Loucy (cell line): ENCODE results near the gene FAM135A.

ENCODE experiments used
- H2AFZ ChIP-seq: fragments of 200-600 bp; sonication (generic); 2 replicates; pipeline ENCODE4 v1.6.0; 2016; ENCODE audit warnings: antibody characterized with exemption, mild to moderate bottlenecking, low read length, moderate library complexity
- H3F3A ChIP-seq: fragments of 200-600 bp; 2 replicates; pipeline ENCODE4 v1.6.0; 2016; ENCODE audit warnings: antibody characterized with exemption, low read depth, mild to moderate bottlenecking
- H3K27me3 ChIP-seq: fragments of 200-600 bp; sonication (generic); 2 replicates; pipeline ENCODE4 v1.6.1; 2014; ENCODE audit warnings: low read length, mild to moderate bottlenecking; ENCODE audit not compliant: insufficient read depth, poor library complexity, severe bottlenecking
- H3K36me3 ChIP-seq: fragments of 200-600 bp; sonication (generic); 2 replicates; pipeline ENCODE4 v1.6.1; 2016; ENCODE audit warnings: low read length; ENCODE audit not compliant: insufficient read depth
- H3K4me1 ChIP-seq: fragments of 200-600 bp; sonication (generic); 2 replicates; pipeline ENCODE4 v1.5.1; 2014; ENCODE audit warnings: low read length, mild to moderate bottlenecking; ENCODE audit not compliant: insufficient read depth, poor library complexity, severe bottlenecking
- H3K4me2 ChIP-seq: fragments of 200-600 bp; sonication (generic); 2 replicates; pipeline ENCODE4 v1.6.0; 2014; ENCODE audit warnings: antibody characterized with exemption, low read length, low read depth, mild to moderate bottlenecking; ENCODE audit not compliant: poor library complexity, severe bottlenecking
- H3K4me3 ChIP-seq: fragments of 200-600 bp; sonication (generic); 2 replicates; pipeline ENCODE4 v1.5.1; 2014; ENCODE audit warnings: low read length, mild to moderate bottlenecking, mixed read lengths; ENCODE audit not compliant: poor library complexity, severe bottlenecking
- H3K79me2 ChIP-seq: fragments of 200-600 bp; sonication (generic); 2 replicates; pipeline ENCODE4 v1.6.1; 2014; ENCODE audit warnings: low read length; ENCODE audit not compliant: insufficient read depth
- H3K9ac ChIP-seq: fragments of 200-600 bp; sonication (generic); 2 replicates; pipeline ENCODE4 v1.6.0; 2014; ENCODE audit warnings: mild to moderate bottlenecking, low read depth, low read length, moderate library complexity; ENCODE audit not compliant: poor library complexity, severe bottlenecking
- H3K9me2 ChIP-seq: fragments of 200-600 bp; sonication (generic); replicated peaks from 2 replicates; pipeline ENCODE4 v1.6.1; 2016; ENCODE audit warnings: low read depth, low read length, mixed read lengths
- H3K9me3 ChIP-seq: fragments of 200-600 bp; sonication (generic); 2 replicates; pipeline ENCODE4 v1.6.1; 2014; ENCODE audit warnings: mild to moderate bottlenecking, antibody characterized with exemption, low read length, low read depth; ENCODE audit not compliant: insufficient read depth
- H4K20me1 ChIP-seq: fragments of 200-600 bp; sonication (generic); 2 replicates; pipeline ENCODE4 v1.6.0; 2014; ENCODE audit warnings: antibody characterized with exemption, low read length, mild to moderate bottlenecking; ENCODE audit not compliant: insufficient read depth, poor library complexity, severe bottlenecking
- EZH2phosphoT487 ChIP-seq: fragments of 200-600 bp; IDR thresholded peaks from 2 replicates; pipeline ENCODE4 v1.6.1; 2018; ENCODE audit warnings: antibody characterized with exemption, mild to moderate bottlenecking, moderate library complexity, borderline replicate concordance
- TF ChIP-seq, protein P1 (sequence below): fragments of 200-600 bp; sonication (generic); conservative IDR thresholded peaks from 2 replicates; pipeline ENCODE4 v1.5.1; 2014; ENCODE audit warnings: mild to moderate bottlenecking, antibody characterized with exemption, low read length

Gene FAM135A

GRCh38 chr6:70510600-70510999 is 97.3 kb downstream of the FAM135A start:
- no peaks in the 10 kb centered on the region for H3K27me3 ChIP-seq
- no peaks in the 10 kb centered on the region for H3K36me3 ChIP-seq
- TF ChIP-seq, protein P1, sequence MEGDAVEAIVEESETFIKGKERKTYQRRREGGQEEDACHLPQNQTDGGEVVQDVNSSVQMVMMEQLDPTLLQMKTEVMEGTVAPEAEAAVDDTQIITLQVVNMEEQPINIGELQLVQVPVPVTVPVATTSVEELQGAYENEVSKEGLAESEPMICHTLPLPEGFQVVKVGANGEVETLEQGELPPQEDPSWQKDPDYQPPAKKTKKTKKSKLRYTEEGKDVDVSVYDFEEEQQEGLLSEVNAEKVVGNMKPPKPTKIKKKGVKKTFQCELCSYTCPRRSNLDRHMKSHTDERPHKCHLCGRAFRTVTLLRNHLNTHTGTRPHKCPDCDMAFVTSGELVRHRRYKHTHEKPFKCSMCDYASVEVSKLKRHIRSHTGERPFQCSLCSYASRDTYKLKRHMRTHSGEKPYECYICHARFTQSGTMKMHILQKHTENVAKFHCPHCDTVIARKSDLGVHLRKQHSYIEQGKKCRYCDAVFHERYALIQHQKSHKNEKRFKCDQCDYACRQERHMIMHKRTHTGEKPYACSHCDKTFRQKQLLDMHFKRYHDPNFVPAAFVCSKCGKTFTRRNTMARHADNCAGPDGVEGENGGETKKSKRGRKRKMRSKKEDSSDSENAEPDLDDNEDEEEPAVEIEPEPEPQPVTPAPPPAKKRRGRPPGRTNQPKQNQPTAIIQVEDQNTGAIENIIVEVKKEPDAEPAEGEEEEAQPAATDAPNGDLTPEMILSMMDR, result no peak
- TF ChIP-seq EZH2phosphoT487, result no peak
- H3K79me2 ChIP-seq, result no peaks in the 10 kb centered on the region
- H3K9me2 ChIP-seq, result no peaks in the 10 kb centered on the region
- H3K9me3 ChIP-seq, result no peaks in the 10 kb centered on the region
- no peaks in the 10 kb centered on the region for H3K4me1 ChIP-seq
- no peaks in the 10 kb centered on the region for H4K20me1 ChIP-seq
- no peak overlapping the region for H2AFZ ChIP-seq
- H3K9ac ChIP-seq, result no peak overlapping the region
- no peak overlapping the region for H3K4me2 ChIP-seq
- H3K4me3 ChIP-seq, result no peak overlapping the region
- H3F3A ChIP-seq, result no peaks in the 10 kb centered on the region

DNA sequence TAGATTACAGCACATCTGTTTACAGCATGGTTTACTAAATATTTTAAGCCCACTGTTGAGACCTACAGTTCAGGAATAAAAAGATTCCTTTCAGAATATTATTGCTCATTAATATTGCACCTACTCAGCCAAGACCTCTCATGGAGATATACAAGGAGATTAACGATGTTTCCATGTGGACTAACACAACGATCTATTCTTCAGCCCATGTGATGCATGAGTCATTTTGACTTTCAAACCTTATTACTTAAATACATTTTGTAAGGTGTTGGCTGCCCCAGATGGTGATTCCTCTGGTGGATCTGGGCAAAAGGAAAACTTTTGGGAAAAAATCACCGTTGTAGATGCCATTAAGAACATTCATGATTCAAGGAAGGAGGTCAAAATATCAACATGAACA is 105.4 kb downstream of the FAM135A start:
- H3K9me3 ChIP-seq, result no peaks in the 10 kb centered on the region
- no peak for TF ChIP-seq EZH2phosphoT487
- TF ChIP-seq, protein P1, result no peak
- no peaks in the 10 kb centered on the region for H3F3A ChIP-seq
- no peak overlapping the region for H3K4me3 ChIP-seq
- no peak overlapping the region for H3K4me2 ChIP-seq
- no peaks in the 10 kb centered on the region for H4K20me1 ChIP-seq
- no peaks in the 10 kb centered on the region for H3K79me2 ChIP-seq
- no peaks in the 10 kb centered on the region for H3K36me3 ChIP-seq
- H3K4me1 ChIP-seq, result no peaks in the 10 kb centered on the region
- H3K27me3 ChIP-seq, result no peaks in the 10 kb centered on the region
- H3K9ac ChIP-seq, result no peak overlapping the region
- H2AFZ ChIP-seq, result no peak overlapping the region
- no peaks in the 10 kb centered on the region for H3K9me2 ChIP-seq

GRCh38 chr6:70520575-70520974 is 107.3 kb downstream of the FAM135A start:
- H3K27me3 ChIP-seq, result no peaks in the 10 kb centered on the region
- TF ChIP-seq, protein P1, result peak; percentile 58
- TF ChIP-seq EZH2phosphoT487, result no peak
- no peaks in the 10 kb centered on the region for H3K4me1 ChIP-seq
- no peaks in the 10 kb centered on the region for H3K36me3 ChIP-seq
- no peaks in the 10 kb centered on the region for H3K9me3 ChIP-seq
- no peaks in the 10 kb centered on the region for H4K20me1 ChIP-seq
- no peak overlapping the region for H3K4me2 ChIP-seq
- no peak overlapping the region for H2AFZ ChIP-seq
- H3F3A ChIP-seq, result no peaks in the 10 kb centered on the region
- H3K4me3 ChIP-seq, result no peak overlapping the region
- H3K9ac ChIP-seq, result no peak overlapping the region
- no peaks in the 10 kb centered on the region for H3K79me2 ChIP-seq
- no peaks in the 10 kb centered on the region for H3K9me2 ChIP-seq
